A549 (cell line): ENCODE results near the gene GNE.

Experiments
- MYC ChIP-seq: IDR thresholded peaks from 2 replicates; pipeline ENCODE4 v1.6.1; 2012; ENCODE audit warnings: mild to moderate bottlenecking, inconsistent platforms, low read length, improper control_type of control experiment, borderline replicate concordance
- TF ChIP-seq, protein P1 (sequence below): fragments of 150-350 bp; IDR thresholded peaks from 2 replicates; pipeline ENCODE4 v1.6.1; 2014; ENCODE audit warnings: low read depth, mild to moderate bottlenecking, low read length
- TF ChIP-seq, protein P2 (sequence below): fragments of 200-600 bp; sonication (generic); IDR thresholded peaks from 2 replicates; pipeline ENCODE4 v1.6.1; 2016; ENCODE audit warnings: antibody characterized with exemption, mild to moderate bottlenecking, moderate library complexity
- TF ChIP-seq, protein P3 (sequence below): IDR thresholded peaks from 2 replicates; pipeline ENCODE4 v1.6.1; 2012

DNA sequence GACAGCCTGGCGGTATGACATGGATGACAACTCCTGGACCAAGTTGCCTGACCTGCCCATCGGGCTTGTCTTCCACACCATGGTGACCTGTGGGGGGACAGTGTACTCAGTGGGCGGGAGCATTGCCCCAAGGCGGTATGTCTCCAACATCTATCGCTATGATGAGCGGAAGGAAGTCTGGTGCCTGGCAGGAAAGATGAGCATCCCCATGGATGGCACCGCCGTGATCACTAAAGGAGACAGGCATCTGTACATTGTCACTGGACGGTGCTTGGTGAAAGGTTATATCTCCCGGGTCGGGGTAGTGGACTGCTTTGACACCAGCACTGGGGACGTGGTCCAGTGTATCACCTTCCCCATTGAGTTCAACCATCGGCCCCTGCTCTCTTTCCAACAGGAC, 87.7 kb downstream of the GNE start:
- TF ChIP-seq, protein P1, sequence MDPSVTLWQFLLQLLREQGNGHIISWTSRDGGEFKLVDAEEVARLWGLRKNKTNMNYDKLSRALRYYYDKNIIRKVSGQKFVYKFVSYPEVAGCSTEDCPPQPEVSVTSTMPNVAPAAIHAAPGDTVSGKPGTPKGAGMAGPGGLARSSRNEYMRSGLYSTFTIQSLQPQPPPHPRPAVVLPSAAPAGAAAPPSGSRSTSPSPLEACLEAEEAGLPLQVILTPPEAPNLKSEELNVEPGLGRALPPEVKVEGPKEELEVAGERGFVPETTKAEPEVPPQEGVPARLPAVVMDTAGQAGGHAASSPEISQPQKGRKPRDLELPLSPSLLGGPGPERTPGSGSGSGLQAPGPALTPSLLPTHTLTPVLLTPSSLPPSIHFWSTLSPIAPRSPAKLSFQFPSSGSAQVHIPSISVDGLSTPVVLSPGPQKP, result no peak
- no peak for TF ChIP-seq MYC
- TF ChIP-seq, protein P2, sequence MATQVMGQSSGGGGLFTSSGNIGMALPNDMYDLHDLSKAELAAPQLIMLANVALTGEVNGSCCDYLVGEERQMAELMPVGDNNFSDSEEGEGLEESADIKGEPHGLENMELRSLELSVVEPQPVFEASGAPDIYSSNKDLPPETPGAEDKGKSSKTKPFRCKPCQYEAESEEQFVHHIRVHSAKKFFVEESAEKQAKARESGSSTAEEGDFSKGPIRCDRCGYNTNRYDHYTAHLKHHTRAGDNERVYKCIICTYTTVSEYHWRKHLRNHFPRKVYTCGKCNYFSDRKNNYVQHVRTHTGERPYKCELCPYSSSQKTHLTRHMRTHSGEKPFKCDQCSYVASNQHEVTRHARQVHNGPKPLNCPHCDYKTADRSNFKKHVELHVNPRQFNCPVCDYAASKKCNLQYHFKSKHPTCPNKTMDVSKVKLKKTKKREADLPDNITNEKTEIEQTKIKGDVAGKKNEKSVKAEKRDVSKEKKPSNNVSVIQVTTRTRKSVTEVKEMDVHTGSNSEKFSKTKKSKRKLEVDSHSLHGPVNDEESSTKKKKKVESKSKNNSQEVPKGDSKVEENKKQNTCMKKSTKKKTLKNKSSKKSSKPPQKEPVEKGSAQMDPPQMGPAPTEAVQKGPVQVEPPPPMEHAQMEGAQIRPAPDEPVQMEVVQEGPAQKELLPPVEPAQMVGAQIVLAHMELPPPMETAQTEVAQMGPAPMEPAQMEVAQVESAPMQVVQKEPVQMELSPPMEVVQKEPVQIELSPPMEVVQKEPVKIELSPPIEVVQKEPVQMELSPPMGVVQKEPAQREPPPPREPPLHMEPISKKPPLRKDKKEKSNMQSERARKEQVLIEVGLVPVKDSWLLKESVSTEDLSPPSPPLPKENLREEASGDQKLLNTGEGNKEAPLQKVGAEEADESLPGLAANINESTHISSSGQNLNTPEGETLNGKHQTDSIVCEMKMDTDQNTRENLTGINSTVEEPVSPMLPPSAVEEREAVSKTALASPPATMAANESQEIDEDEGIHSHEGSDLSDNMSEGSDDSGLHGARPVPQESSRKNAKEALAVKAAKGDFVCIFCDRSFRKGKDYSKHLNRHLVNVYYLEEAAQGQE, result no peak
- TF ChIP-seq, protein P3, sequence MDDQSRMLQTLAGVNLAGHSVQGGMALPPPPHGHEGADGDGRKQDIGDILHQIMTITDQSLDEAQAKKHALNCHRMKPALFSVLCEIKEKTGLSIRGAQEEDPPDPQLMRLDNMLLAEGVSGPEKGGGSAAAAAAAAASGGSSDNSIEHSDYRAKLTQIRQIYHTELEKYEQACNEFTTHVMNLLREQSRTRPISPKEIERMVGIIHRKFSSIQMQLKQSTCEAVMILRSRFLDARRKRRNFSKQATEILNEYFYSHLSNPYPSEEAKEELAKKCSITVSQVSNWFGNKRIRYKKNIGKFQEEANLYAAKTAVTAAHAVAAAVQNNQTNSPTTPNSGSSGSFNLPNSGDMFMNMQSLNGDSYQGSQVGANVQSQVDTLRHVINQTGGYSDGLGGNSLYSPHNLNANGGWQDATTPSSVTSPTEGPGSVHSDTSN, result no peak
